A673 (cell line): ENCODE results near the gene KCNC3. TPM values are rescaled to one million over a fixed set of nuclear protein-coding genes. Genes with fewer than 3 reads are reported as not detected.

ENCODE experiments used
- BruUV-seq: library from RNA; stranded (reverse); fragments of 400-500 nt; replicated peaks from 2 replicates; lab custom pipeline; 2021; lab: Mats Ljungman, UMichigan
- CTCF ChIA-PET: fragments of 300-600 bp; sonication (Branson Sonifier 250); formaldehyde crosslinking; loops from one replicate; lab custom pipeline; 2022; ENCODE audit warnings: antibody characterized with exemption; lab: Charles Lee
- POLR2A ChIA-PET: fragments of 300-600 bp; sonication (Branson Sonifier 250); formaldehyde crosslinking; loops from one replicate; lab custom pipeline; 2022; ENCODE audit warnings: antibody characterized with exemption; ENCODE audit not compliant: low non-redundant PET; lab: Charles Lee
- DNase-seq: peaks from one replicate; pipeline ENCODE4 v3.0.0-alpha.2; 2015; ENCODE audit warnings: low spot score
- H3K27ac ChIP-seq: fragments of 200-600 bp; sonication (generic); 2 replicates; pipeline ENCODE4 v1.5.1; 2016; ENCODE audit warnings: mixed run types, low read depth, mild to moderate bottlenecking, mixed read lengths, antibody characterized with exemption, low read length; ENCODE audit not compliant: poor library complexity, severe bottlenecking
- H3K27me3 ChIP-seq: fragments of 200-600 bp; sonication (generic); replicated peaks from 2 replicates; pipeline ENCODE4 v1.6.1; 2017; ENCODE audit warnings: mixed run types, low read depth, mild to moderate bottlenecking, mixed read lengths, antibody characterized with exemption, low read length; ENCODE audit not compliant: insufficient read depth, poor library complexity
- H3K36me3 ChIP-seq: fragments of 200-600 bp; sonication (generic); 2 replicates; pipeline ENCODE4 v1.6.1; 2016; ENCODE audit warnings: mixed run types, mild to moderate bottlenecking, mixed read lengths, antibody characterized with exemption, low read length; ENCODE audit not compliant: insufficient read depth, poor library complexity, severe bottlenecking
- H3K4me1 ChIP-seq: fragments of 200-600 bp; sonication (generic); 2 replicates; pipeline ENCODE4 v1.6.1; 2017; ENCODE audit warnings: mixed run types, mild to moderate bottlenecking, mixed read lengths, antibody characterized with exemption, low read length; ENCODE audit not compliant: insufficient read depth, poor library complexity, severe bottlenecking
- H3K4me3 ChIP-seq: fragments of 200-600 bp; sonication (generic); 2 replicates; pipeline ENCODE4 v1.5.1; 2016; ENCODE audit warnings: low read depth, mixed run types, mild to moderate bottlenecking, mixed read lengths, low read length; ENCODE audit not compliant: poor library complexity, severe bottlenecking
- H3K9me3 ChIP-seq: fragments of 200-600 bp; sonication (generic); 2 replicates; pipeline ENCODE4 v1.6.1; 2016; ENCODE audit warnings: mixed run types, low read depth, mild to moderate bottlenecking, mixed read lengths, antibody characterized with exemption, low read length; ENCODE audit not compliant: poor library complexity, severe bottlenecking
- EZH2 ChIP-seq: fragments of 200-600 bp; sonication (generic); IDR thresholded peaks from 2 replicates; pipeline ENCODE4 v1.6.1; 2017; ENCODE audit warnings: borderline replicate concordance, low read depth, mild to moderate bottlenecking, mixed read lengths, antibody characterized with exemption, low read length; ENCODE audit not compliant: poor library complexity, severe bottlenecking
- intact Hi-C: fragments of 100-400 bp; cut with micrococcal nuclease; formaldehyde crosslinking; loops from one replicate; pipeline ENCODE4 v1.10.0; 2022; ENCODE audit not compliant: unreplicated experiment
- total RNA-seq: library from RNA; stranded (reverse); gene quantifications from 2 replicates; pipeline ENCODE4 v1.2.3, GENCODE V29; 2021
- TF ChIP-seq, protein P1 (sequence below): fragments of 300-800, 200-600 bp; sonication (generic); conservative IDR thresholded peaks from 2 replicates; pipeline ENCODE4 v1.5.1; 2017; ENCODE audit warnings: low read depth, mild to moderate bottlenecking, antibody characterized with exemption, low read length, moderate library complexity, mixed read lengths

KCNC3 gene
- total RNA-seq, 1 experiment from 2014 or later = 6.4 TPM

DNA sequence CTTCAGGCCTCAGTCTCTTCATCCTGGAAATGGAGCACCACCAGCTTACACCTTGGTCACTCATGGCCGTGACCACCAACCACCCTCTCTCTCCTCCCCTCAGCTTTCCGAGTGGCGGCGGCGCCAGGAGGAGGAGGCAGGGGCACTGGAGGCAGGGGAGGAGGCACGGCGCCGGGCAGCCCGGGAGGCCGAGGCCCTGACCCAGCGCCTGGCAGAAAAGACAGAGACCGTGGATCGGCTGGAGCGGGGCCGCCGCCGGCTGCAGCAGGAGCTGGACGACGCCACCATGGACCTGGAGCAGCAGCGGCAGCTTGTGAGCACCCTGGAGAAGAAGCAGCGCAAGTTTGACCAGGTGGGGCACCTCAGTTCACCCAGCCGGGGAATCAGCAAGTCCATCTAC, 47.7 kb downstream of the KCNC3 start:
- TF ChIP-seq, protein P1, sequence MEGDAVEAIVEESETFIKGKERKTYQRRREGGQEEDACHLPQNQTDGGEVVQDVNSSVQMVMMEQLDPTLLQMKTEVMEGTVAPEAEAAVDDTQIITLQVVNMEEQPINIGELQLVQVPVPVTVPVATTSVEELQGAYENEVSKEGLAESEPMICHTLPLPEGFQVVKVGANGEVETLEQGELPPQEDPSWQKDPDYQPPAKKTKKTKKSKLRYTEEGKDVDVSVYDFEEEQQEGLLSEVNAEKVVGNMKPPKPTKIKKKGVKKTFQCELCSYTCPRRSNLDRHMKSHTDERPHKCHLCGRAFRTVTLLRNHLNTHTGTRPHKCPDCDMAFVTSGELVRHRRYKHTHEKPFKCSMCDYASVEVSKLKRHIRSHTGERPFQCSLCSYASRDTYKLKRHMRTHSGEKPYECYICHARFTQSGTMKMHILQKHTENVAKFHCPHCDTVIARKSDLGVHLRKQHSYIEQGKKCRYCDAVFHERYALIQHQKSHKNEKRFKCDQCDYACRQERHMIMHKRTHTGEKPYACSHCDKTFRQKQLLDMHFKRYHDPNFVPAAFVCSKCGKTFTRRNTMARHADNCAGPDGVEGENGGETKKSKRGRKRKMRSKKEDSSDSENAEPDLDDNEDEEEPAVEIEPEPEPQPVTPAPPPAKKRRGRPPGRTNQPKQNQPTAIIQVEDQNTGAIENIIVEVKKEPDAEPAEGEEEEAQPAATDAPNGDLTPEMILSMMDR = no peak
- no peak for TF ChIP-seq EZH2
- no peaks in the 10 kb centered on the region for H3K27me3 ChIP-seq
- H3K36me3 ChIP-seq = no peaks in the 10 kb centered on the region
- peaks cover 9% of the 10 kb centered on the region for H3K9me3 ChIP-seq
- DNase-seq = no peak
- H3K27ac ChIP-seq = no peak overlapping the region
- no peaks in the 10 kb centered on the region for H3K4me1 ChIP-seq
- CTCF ChIA-PET = no interaction called here
- POLR2A ChIA-PET = no interaction called here
- BruUV-seq = no TSS peak
- intact Hi-C loops = no loop called here
- H3K4me3 ChIP-seq = no peak overlapping the region

- ChIA-PET POLR2A (no interaction called here), CTCF (no interaction called here)
- no peak for DNase-seq
- no peak overlapping the region for H3K27ac ChIP-seq
- intact Hi-C loops = no loop called here
- no TSS peak for BruUV-seq
- TF ChIP-seq, protein P1 = no peak
- TF ChIP-seq EZH2 = no peak
- no peaks in the 10 kb centered on the region for H3K4me1 ChIP-seq
- H3K4me3 ChIP-seq = no peak overlapping the region
- H3K36me3 ChIP-seq = no peaks in the 10 kb centered on the region
- H3K9me3 ChIP-seq = peaks cover 8% of the 10 kb centered on the region
- no peaks in the 10 kb centered on the region for H3K27me3 ChIP-seq
These were observed 48.2 kb downstream of the KCNC3 start for GRCh38 chr19:50280983-50281382.

- H3K27ac ChIP-seq = no peak overlapping the region
- no peak for DNase-seq
- TF ChIP-seq EZH2 = no peak
- TF ChIP-seq, protein P1 = no peak
- intact Hi-C loops = no loop called here
- H3K4me1 ChIP-seq = no peaks in the 10 kb centered on the region
- CTCF ChIA-PET = no interaction called here
- H3K9me3 ChIP-seq = no peaks in the 10 kb centered on the region
- POLR2A ChIA-PET = no interaction called here
- no peaks in the 10 kb centered on the region for H3K27me3 ChIP-seq
- H3K36me3 ChIP-seq = no peaks in the 10 kb centered on the region
- no TSS peak for BruUV-seq
- H3K4me3 ChIP-seq = no peak overlapping the region
These were observed 49.1 kb downstream of the KCNC3 start for GRCh38 chr19:50280074-50280473.
